ENCODE data around the gene FCGBP. TPM values are rescaled to one million over a fixed set of nuclear protein-coding genes. Genes with fewer than 3 reads are reported as not detected.

The FCGBP gene
- total and polyA plus RNA-seq, 2 experiments from 2014 or later: 0.57 TPM; not detected in 1

DNA sequence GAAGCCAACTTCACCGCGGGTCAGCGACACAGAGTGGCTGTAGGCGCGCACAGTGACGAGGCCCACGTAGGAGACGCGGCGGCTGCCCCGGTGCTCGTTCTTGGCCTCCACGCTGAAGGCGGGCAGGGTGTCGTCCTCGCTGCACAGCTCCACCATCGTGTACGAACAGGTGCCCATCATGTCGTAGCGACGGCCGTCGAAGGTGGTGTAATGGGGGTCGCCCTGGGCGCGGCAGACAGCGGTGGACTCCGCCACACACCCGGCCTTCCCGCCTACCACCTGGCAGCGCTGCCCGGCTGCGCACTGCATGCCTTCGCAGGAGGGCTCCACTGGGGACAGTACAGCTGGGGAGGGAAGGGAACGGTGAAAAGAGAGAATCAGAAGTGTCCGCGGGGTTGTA is 10.0 kb downstream of the FCGBP start:
- H3K36me3 ChIP-seq: no peaks in the 10 kb centered on the region
- no peaks in the 10 kb centered on the region for H3K4me1 ChIP-seq (ENCODE audit: low read depth)
- no peaks in the 10 kb centered on the region for H3K27me3 ChIP-seq
- H3K9me3 ChIP-seq (ENCODE audit: low read depth): no peaks in the 10 kb centered on the region
- TF ChIP-seq, protein P1, sequence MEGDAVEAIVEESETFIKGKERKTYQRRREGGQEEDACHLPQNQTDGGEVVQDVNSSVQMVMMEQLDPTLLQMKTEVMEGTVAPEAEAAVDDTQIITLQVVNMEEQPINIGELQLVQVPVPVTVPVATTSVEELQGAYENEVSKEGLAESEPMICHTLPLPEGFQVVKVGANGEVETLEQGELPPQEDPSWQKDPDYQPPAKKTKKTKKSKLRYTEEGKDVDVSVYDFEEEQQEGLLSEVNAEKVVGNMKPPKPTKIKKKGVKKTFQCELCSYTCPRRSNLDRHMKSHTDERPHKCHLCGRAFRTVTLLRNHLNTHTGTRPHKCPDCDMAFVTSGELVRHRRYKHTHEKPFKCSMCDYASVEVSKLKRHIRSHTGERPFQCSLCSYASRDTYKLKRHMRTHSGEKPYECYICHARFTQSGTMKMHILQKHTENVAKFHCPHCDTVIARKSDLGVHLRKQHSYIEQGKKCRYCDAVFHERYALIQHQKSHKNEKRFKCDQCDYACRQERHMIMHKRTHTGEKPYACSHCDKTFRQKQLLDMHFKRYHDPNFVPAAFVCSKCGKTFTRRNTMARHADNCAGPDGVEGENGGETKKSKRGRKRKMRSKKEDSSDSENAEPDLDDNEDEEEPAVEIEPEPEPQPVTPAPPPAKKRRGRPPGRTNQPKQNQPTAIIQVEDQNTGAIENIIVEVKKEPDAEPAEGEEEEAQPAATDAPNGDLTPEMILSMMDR (IDR thresholded peaks at IDR 0.05; ENCODE audit: low read depth, low read length): no peak
- no peak overlapping the region for H3K27ac ChIP-seq
- H3K4me3 ChIP-seq: no peak overlapping the region
- DNase-seq (ENCODE audit: low read depth in 1 of 2, low spot score in 1 of 2): no peak

DNA sequence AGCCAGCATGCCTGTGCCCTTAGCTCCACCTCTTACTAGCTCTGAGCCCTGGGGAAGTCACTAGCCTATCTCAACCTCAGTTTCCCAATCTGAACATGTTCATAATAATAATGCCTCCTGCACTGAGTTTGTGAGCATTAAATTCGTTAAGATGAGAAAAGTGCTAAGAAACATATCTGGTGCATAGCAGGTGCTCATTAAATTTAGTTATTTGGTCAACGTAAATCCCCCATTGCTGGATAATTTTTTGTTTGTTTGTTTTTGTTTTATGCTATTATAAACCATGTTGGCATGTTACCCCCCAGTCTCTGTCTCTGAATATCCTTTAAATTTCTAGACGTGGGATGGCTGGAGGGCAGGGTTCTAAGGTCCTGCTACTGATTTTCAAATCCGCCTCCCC is 10.6 kb downstream of the FCGBP start:
- Histone ChIP-seq H3K27me3 (no peaks in the 10 kb centered on the region), H3K4me3 (no peak overlapping the region)
- DNase-seq (ENCODE audit: low read depth in 1 of 2, low spot score in 1 of 2): no peak

DNA sequence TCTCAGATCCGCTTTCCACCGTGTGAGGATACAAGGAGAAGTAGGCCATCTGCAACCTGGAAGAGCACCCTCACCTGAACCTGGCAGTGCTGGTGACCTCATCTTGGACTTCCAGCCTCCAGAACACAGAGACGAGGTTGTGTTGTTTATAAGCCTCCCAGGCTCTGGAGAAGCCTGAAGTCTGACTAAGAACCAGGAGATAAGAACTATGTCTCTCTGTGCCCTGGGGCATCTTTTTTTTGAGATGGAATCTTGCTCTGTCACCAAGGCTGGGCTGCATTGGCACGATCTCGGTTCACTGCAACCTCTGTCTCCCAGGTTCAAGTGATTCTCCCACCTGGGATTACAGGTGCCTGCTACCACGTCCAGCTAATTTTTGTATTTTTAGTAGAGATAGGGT is 14.5 kb downstream of the FCGBP start:
- Histone ChIP-seq H3K9me3 (ENCODE audit: low read depth) (no peaks in the 10 kb centered on the region), H3K4me3 (no peak overlapping the region), H3K27ac (no peak overlapping the region), H3K4me1 (ENCODE audit: low read depth) (no peaks in the 10 kb centered on the region), H3K36me3 (no peaks in the 10 kb centered on the region), H3K27me3 (no peaks in the 10 kb centered on the region)
- TF ChIP-seq, protein P1 (IDR thresholded peaks at IDR 0.05; ENCODE audit: low read depth, low read length): no peak
- no peak for DNase-seq (ENCODE audit: low read depth in 1 of 2, low spot score in 1 of 2)

More for the DNA sequence above, 10.6 kb downstream of the FCGBP start:
- no peaks in the 10 kb centered on the region for H3K9me3 ChIP-seq (ENCODE audit: low read depth)
- H3K27ac ChIP-seq: no peak overlapping the region
- no peaks in the 10 kb centered on the region for H3K36me3 ChIP-seq
- TF ChIP-seq, protein P1 (IDR thresholded peaks at IDR 0.05; ENCODE audit: low read depth, low read length): no peak
- H3K4me1 ChIP-seq (ENCODE audit: low read depth): no peaks in the 10 kb centered on the region

DNA sequence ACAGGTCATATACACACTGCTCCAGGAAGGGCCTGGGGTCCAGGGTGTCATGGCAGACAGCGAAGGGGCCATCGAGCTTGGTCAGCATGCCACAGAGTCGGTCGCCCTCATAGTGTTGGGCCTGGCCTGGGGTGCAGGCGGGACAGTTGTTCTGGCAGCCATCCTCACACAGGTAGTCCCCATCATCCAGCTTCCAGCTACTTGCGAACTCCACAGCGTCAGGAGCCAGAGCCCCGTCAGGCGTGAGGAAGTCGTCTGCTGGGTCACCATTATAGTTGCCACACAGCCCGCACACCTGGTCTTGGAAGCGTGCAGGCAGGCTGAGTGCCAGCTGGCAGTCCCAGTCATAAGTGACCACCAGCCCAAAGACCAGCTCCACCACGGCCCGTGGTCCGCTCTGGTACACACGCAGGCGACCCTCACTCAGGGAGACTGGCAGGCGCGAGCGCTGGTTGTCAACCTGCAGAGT is 16.2 kb downstream of the FCGBP start:
- no peak for DNase-seq (ENCODE audit: low read depth in 1 of 2, low spot score in 1 of 2)

DNA sequence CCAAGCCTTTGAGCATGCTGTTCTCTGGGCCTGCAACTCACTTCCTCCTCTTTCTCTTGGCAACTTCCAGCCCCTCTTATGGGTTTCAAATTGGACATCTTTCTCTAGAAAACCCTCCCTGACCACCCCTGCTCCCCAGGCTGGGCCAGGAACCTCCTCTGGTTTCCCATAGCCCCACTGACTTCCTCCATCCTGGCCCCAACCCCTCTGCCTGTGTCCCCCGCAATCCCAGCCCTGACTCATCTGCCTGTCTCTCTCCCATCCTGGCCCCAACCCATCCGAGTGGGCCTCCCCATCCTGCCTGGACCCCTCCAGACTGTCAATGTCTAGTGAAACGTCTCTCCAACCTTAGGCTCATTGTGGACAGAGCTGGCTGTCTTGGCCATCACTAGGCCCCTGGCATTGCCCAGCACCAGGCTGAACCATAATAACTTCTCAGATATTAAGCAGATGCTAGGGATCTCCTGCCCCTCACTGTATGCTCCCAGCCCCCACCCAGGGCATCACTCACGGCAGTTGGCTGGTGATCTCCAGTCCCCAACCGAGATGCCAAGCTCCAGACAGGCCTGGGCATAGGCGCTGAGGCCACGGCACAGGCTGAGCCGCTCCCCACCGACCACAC is 16.8 kb downstream of the FCGBP start:
- Histone ChIP-seq H3K36me3 (no peaks in the 10 kb centered on the region), H3K27me3 (no peaks in the 10 kb centered on the region), H3K4me3 (no peak overlapping the region), H3K27ac (no peak overlapping the region), H3K4me1 (ENCODE audit: low read depth) (no peaks in the 10 kb centered on the region), H3K9me3 (ENCODE audit: low read depth) (no peaks in the 10 kb centered on the region)
- no peak for DNase-seq (ENCODE audit: low read depth in 1 of 2, low spot score in 1 of 2)
- TF ChIP-seq, protein P1 (IDR thresholded peaks at IDR 0.05; ENCODE audit: low read depth, low read length): no peak

More for the DNA sequence above, 16.2 kb downstream of the FCGBP start:
- Histone ChIP-seq H3K27me3 (no peaks in the 10 kb centered on the region), H3K36me3 (no peaks in the 10 kb centered on the region), H3K4me1 (ENCODE audit: low read depth) (no peaks in the 10 kb centered on the region), H3K4me3 (no peak overlapping the region), H3K27ac (no peak overlapping the region), H3K9me3 (ENCODE audit: low read depth) (no peaks in the 10 kb centered on the region)
- TF ChIP-seq, protein P1 (IDR thresholded peaks at IDR 0.05; ENCODE audit: low read depth, low read length): no peak
